Measurements from ENCODE around the gene ZNF141.
"Not testable (repeated sequence)": the region's sequence is repeated elsewhere in the genome, so short reads cannot be mapped to it uniquely, and the experiment has no call there.

The ZNF141 gene

DNA sequence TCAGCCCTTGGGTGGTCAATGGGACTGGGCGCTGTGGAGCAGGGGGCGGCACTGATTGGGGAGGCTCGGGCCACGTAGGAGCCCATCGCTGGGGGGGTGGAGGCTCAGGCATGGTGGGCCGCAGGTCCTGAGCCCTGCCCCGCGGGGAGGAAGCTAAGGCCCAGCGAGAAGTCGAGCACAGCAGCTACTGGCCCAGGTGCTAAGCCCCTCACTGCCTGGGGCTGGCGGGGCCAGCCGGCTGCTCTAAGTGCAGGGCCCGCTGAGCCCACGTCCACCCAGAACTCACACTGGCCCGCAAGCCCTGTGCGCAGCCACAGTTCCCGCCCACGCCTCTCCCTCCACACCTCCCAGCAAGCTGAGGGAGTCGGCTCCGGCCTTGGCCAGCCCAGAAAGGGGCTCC is 66.4 kb downstream of the ZNF141 start:
- no peak overlapping the region for H3K4me3 ChIP-seq (ENCODE audit: low read depth in 1 of 2, low read length in 1 of 2)
- no peak for TF ChIP-seq CTCF (IDR thresholded peaks at IDR 0.05)
- H3K4me1 ChIP-seq (ENCODE audit: control insufficient read depth in 1 of 2, insufficient read depth in 1 of 2, low read depth in 1 of 2, low read length in 1 of 2): no peaks in the 10 kb centered on the region
- H3K27me3 ChIP-seq: no peaks in the 10 kb centered on the region
- no peak overlapping the region for H3K27ac ChIP-seq
- H3K9me3 ChIP-seq: peaks cover 11% of the 10 kb centered on the region
- no peaks in the 10 kb centered on the region for H3K36me3 ChIP-seq

GRCh38 chr4:408321-408720 is 70.7 kb downstream of the ZNF141 start:
- not testable (repeated sequence) for H3K4me3 ChIP-seq (ENCODE audit: low read depth in 1 of 2, low read length in 1 of 2); H3K4me1 ChIP-seq (ENCODE audit: control insufficient read depth in 1 of 2, insufficient read depth in 1 of 2, low read depth in 1 of 2, low read length in 1 of 2); H3K27me3 ChIP-seq; H3K36me3 ChIP-seq; H3K9me3 ChIP-seq; H3K27ac ChIP-seq

DNA sequence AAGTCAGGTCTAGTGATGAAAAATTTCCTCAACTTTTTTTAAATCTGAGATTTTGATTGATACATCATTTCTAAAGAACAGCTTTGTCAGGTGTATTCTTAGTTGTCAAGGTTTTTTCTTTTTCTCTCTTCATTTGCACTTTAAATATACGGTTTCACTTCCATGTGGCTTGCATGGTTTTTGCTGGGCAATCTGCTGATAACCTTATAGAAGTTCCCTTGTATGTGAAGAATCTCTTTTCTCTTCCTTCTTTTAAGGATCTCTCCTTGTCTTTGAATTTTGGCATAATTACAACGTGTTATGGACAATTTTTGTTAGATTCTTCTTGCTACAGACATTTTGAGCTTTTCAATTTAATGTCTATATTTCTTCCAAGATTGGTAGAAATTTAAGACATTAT is 85.0 kb downstream of the ZNF141 start:
- Histone ChIP-seq H3K27me3 (no peaks in the 10 kb centered on the region), H3K4me3 (ENCODE audit: low read depth in 1 of 2, low read length in 1 of 2) (no peak overlapping the region), H3K9me3 (peaks cover 44% of the 10 kb centered on the region), H3K4me1 (ENCODE audit: control insufficient read depth in 1 of 2, insufficient read depth in 1 of 2, low read depth in 1 of 2, low read length in 1 of 2) (no peaks in the 10 kb centered on the region), H3K36me3 (no peaks in the 10 kb centered on the region), H3K27ac (no peak overlapping the region)
- TF ChIP-seq CTCF (IDR thresholded peaks at IDR 0.05): no peak
